H1 (cell line): Measurements from ENCODE around the gene ARHGAP15. TPM values are rescaled to one million over a fixed set of nuclear protein-coding genes. Genes with fewer than 3 reads are reported as not detected.

Experiments used
- CTCF ChIA-PET: fragments of 300-600 bp; sonication (Branson Sonifier 250); formaldehyde crosslinking; loops from one replicate; lab custom pipeline; 2021; ENCODE audit not compliant: partially characterized antibody; lab: Charles Lee
- POLR2A ChIA-PET: fragments of 300-600 bp; sonication (Branson Sonifier 250); formaldehyde crosslinking; loops from one replicate; lab custom pipeline; 2021; ENCODE audit warnings: inconsistent platforms; ENCODE audit not compliant: partially characterized antibody; lab: Charles Lee
- DNase-seq, 2 experiments: peaks; one replicate each; pipeline versions ENCODE4 v3.0.0 to v3.0.0-alpha.2; 2010 to 2022; ENCODE audit warnings: low spot score in 2 of 2, low read depth in 1 of 2, mixed read lengths in 1 of 2
- FAIRE-seq: peaks from 2 replicates; lab custom pipeline; 2011; peaks lifted over from hg19 to GRCh38; lab: Jason Lieb, UNC
- H2AFZ ChIP-seq: 2 replicates; pipeline ENCODE4 v1.8.1; 2012; ENCODE audit warnings: low read length, inconsistent platforms
- H2AK5ac ChIP-seq: 2 replicates; pipeline ENCODE4 v1.6.1; 2013; ENCODE audit warnings: low read depth, low read length
- H2BK120ac ChIP-seq: replicated peaks from 2 replicates; pipeline ENCODE3; 2013; ENCODE audit warnings: low read depth, low read length, inconsistent platforms
- H2BK12ac ChIP-seq: 2 replicates; pipeline ENCODE4 v1.6.1; 2013; ENCODE audit warnings: low read depth, low read length
- H2BK15ac ChIP-seq: 2 replicates; pipeline ENCODE4 v1.6.1; 2013; ENCODE audit warnings: low read length
- H2BK20ac ChIP-seq: 2 replicates; pipeline ENCODE4 v1.6.1; 2013; ENCODE audit warnings: low read length
- H2BK5ac ChIP-seq: 2 replicates; pipeline ENCODE4 v1.6.1; 2013; ENCODE audit warnings: low read depth, low read length
- H3K14ac ChIP-seq: 2 replicates; pipeline ENCODE4 v1.6.1; 2013; ENCODE audit warnings: inconsistent platforms; ENCODE audit not compliant: insufficient read length
- H3K18ac ChIP-seq: 2 replicates; pipeline ENCODE4 v1.6.1; 2013; ENCODE audit warnings: low read length; ENCODE audit errors: extremely low read depth
- H3K23ac ChIP-seq: 2 replicates; pipeline ENCODE4 v1.6.1; 2013; ENCODE audit warnings: inconsistent platforms; ENCODE audit not compliant: insufficient read length
- H3K23me2 ChIP-seq: 2 replicates; pipeline ENCODE4 v1.6.1; 2013; ENCODE audit warnings: low read depth, low read length
- H3K27ac ChIP-seq: 2 replicates; pipeline ENCODE4 v1.6.1; 2011; ENCODE audit warnings: low read depth, low read length, inconsistent platforms
- H3K27me3 ChIP-seq, 4 experiments: replicated peaks in 1 of 4; 1 replicate in 1 of 4; 2 replicates in 3 of 4; pipeline versions ENCODE4 v1.6.1 to v1.8.1; 2011 to 2013; ENCODE audit warnings: low read length in 3 of 4, mild to moderate bottlenecking in 3 of 4, inconsistent platforms in 2 of 4, mixed read lengths in 2 of 4, moderate library complexity in 1 of 4; ENCODE audit not compliant: control insufficient read depth in 3 of 4, insufficient read depth in 3 of 4; ENCODE audit errors: extremely low read depth in 1 of 4
- H3K36me3 ChIP-seq, 4 experiments: 2 replicates each; pipeline versions ENCODE4 v1.6.1 to v1.8.1; 2011 to 2013; ENCODE audit warnings: mild to moderate bottlenecking in 4 of 4, low read length in 3 of 4, moderate library complexity in 2 of 4, control low read depth in 1 of 4, inconsistent platforms in 1 of 4; ENCODE audit not compliant: insufficient read depth in 4 of 4, control insufficient read depth in 2 of 4
- H3K4ac ChIP-seq: replicated peaks from 2 replicates; pipeline ENCODE3; 2013; ENCODE audit warnings: low read length, low read depth, mixed read lengths, inconsistent platforms; ENCODE audit not compliant: insufficient read length
- H3K4me1 ChIP-seq, 4 experiments: replicated peaks in 1 of 4; 1 replicate in 1 of 4; 2 replicates in 3 of 4; pipeline versions ENCODE4 v1.6.1 to v1.8.1; 2011 to 2013; ENCODE audit warnings: low read length in 3 of 4, inconsistent platforms in 2 of 4, mixed read lengths in 1 of 4; ENCODE audit not compliant: insufficient read depth in 4 of 4, control insufficient read depth in 3 of 4
- H3K4me2 ChIP-seq, 2 experiments: 2 replicates each; pipeline versions ENCODE4 v1.6.1 to v1.8.1; 2011 to 2013; ENCODE audit warnings: low read depth in 2 of 2, low read length in 2 of 2, control low read depth in 1 of 2, inconsistent platforms in 1 of 2, mild to moderate bottlenecking in 1 of 2; ENCODE audit not compliant: insufficient read depth in 1 of 2
- H3K4me3 ChIP-seq, 4 experiments: fragments of 200-600, 300-600 bp in 1 of 4; sonication (generic), shearing (Covaris generic), sonication (Bioruptor Twin) in 1 of 4; 2 replicates each; pipeline versions ENCODE4 v1.5.1 to v1.8.1; 2011 to 2016; ENCODE audit warnings: low read length in 4 of 4, low read depth in 3 of 4, control low read depth in 2 of 4, inconsistent platforms in 2 of 4, mild to moderate bottlenecking in 2 of 4, mixed read lengths in 1 of 4, moderate library complexity in 1 of 4; ENCODE audit not compliant: insufficient read depth in 2 of 4; ENCODE audit errors: extremely low read depth in 1 of 4
- H3K56ac ChIP-seq: replicated peaks from 2 replicates; pipeline ENCODE3; 2013; ENCODE audit warnings: low read depth, mild to moderate bottlenecking, mixed read lengths, low read length, inconsistent platforms; ENCODE audit not compliant: insufficient read length
- H3K79me1 ChIP-seq: 2 replicates; pipeline ENCODE4 v1.6.1; 2013; ENCODE audit warnings: low read depth, low read length, control low read depth
- H3K79me2 ChIP-seq, 2 experiments: 2 replicates each; pipeline versions ENCODE4 v1.6.1 to v1.8.1; 2012 to 2013; ENCODE audit warnings: low read length in 2 of 2, mild to moderate bottlenecking in 2 of 2, inconsistent platforms in 1 of 2; ENCODE audit not compliant: insufficient read depth in 2 of 2, control insufficient read depth in 1 of 2
- H3K9ac ChIP-seq, 4 experiments: replicated peaks in 1 of 4; 1 replicate in 1 of 4; 2 replicates in 3 of 4; pipeline versions ENCODE4 v1.6.1 to v1.8.1; 2011 to 2013; ENCODE audit warnings: low read depth in 3 of 4, low read length in 3 of 4, control low read depth in 2 of 4, mild to moderate bottlenecking in 2 of 4, moderate library complexity in 2 of 4, inconsistent platforms in 1 of 4; ENCODE audit errors: extremely low read depth in 1 of 4
- H3K9me3 ChIP-seq, 2 experiments: 2 replicates each; pipeline versions ENCODE4 v1.6.1 to v1.8.1; 2012 to 2013; ENCODE audit warnings: mild to moderate bottlenecking in 2 of 2, moderate library complexity in 2 of 2, control low read depth in 1 of 2, inconsistent platforms in 1 of 2, low read depth in 1 of 2, low read length in 1 of 2, mixed read lengths in 1 of 2; ENCODE audit not compliant: insufficient read depth in 2 of 2
- H4K20me1 ChIP-seq, 2 experiments: replicated peaks in 1 of 2; 2 replicates each; pipeline versions ENCODE3 to v1.8.1; 2011 to 2013; ENCODE audit warnings: inconsistent platforms in 2 of 2, low read length in 2 of 2, mild to moderate bottlenecking in 1 of 2; ENCODE audit not compliant: insufficient read depth in 2 of 2, control insufficient read depth in 1 of 2
- H4K5ac ChIP-seq: 2 replicates; pipeline ENCODE4 v1.6.1; 2013; ENCODE audit warnings: low read length, low read depth, mixed read lengths, inconsistent platforms; ENCODE audit not compliant: insufficient read length
- H4K8ac ChIP-seq: 2 replicates; pipeline ENCODE4 v1.8.0; 2013; ENCODE audit warnings: mild to moderate bottlenecking, moderate library complexity, low read length, inconsistent platforms; ENCODE audit not compliant: insufficient read depth; ENCODE audit errors: extremely low read depth
- H4K91ac ChIP-seq: replicated peaks from 2 replicates; pipeline ENCODE3; 2013; ENCODE audit warnings: low read length, mixed read lengths, inconsistent platforms; ENCODE audit not compliant: insufficient read length
- CTCF ChIP-seq, 3 experiments: IDR thresholded peaks; 1 replicate in 2 of 3; 2 replicates in 1 of 3; pipeline versions ENCODE4 v1.5.1 to v1.6.1; 2011; ENCODE audit warnings: low read length in 3 of 3, mild to moderate bottlenecking in 3 of 3, inconsistent platforms in 2 of 3, low read depth in 1 of 3, moderate library complexity in 1 of 3; ENCODE audit not compliant: insufficient read depth in 1 of 3; ENCODE audit errors: control extremely low read depth in 1 of 3
- RAD21 ChIP-seq, 2 experiments: IDR thresholded peaks in 1 of 2; conservative IDR thresholded peaks in 1 of 2; 2 replicates each; pipeline ENCODE4 v1.6.1; 2011; ENCODE audit warnings: low read depth in 2 of 2, low read length in 2 of 2, improper control_type of control experiment in 1 of 2, inconsistent platforms in 1 of 2, mild to moderate bottlenecking in 1 of 2, moderate library complexity in 1 of 2
- SUZ12 ChIP-seq: fragments of 200-600 bp; sonication (generic); IDR thresholded peaks from 2 replicates; pipeline ENCODE4 v1.6.1; 2012; ENCODE audit warnings: mild to moderate bottlenecking, inconsistent platforms, low read length, moderate library complexity, mixed read lengths
- TBP ChIP-seq: IDR thresholded peaks from 2 replicates; pipeline ENCODE4 v1.6.1; 2011; ENCODE audit warnings: low read depth, low read length, improper control_type of control experiment
- WGBS, 2 experiments: shearing (Covaris generic) in 1 of 2; methylation state at CpG; one replicate each; pipeline versions ENCODE4 v1.1.6 to v1.1.7; 2013 to 2015; ENCODE audit warnings: low lambda C conversion rate in 2 of 2, mixed read lengths in 2 of 2, inconsistent platforms in 1 of 2, low coverage in 1 of 2, missing lambda C conversion rate in 1 of 2; ENCODE audit not compliant: insufficient replicate concordance in 2 of 2, insufficient coverage in 1 of 2, insufficient read length in 1 of 2; ENCODE audit errors: extremely low coverage in 1 of 2, missing lambda C conversion rate in 1 of 2; 5-methylcytosine and 5-hydroxymethylcytosine counted together
- polyA plus RNA-seq, 7 experiments: library from polyadenylated mRNA; depleted of rRNA in 3 of 7; stranded (reverse) in 5 of 7; unstranded in 2 of 7; fragments of >200 nt in 5 of 7; fragments of 200-250 nt in 2 of 7; gene quantifications; 1 replicate in 5 of 7; 2 replicates in 1 of 7; 4 replicates in 1 of 7; pipeline versions ENCODE4 v1.2.1 to v1.2.3, GENCODE V29; 2011 to 2013; ENCODE audit warnings: missing spikeins in 2 of 7, mixed read lengths in 2 of 7
- total RNA-seq: library from RNA; stranded (reverse); fragmentation: NEBNext Ultra II Directional; extraction: Animal tissue kit (Norgen Biotek cat#: 25700); gene quantifications from 2 replicates; pipeline ENCODE4 v1.2.1, GENCODE V29; 2021

ARHGAP15 gene
- total and polyA plus RNA-seq, 2 of the 8 experiments (the other 6 are each of a cell fraction or from before 2014, with no cell fraction given): not detected

- no peak overlapping the region for H3K4me2 ChIP-seq
- H4K8ac ChIP-seq: no peak overlapping the region
- no peak overlapping the region for H3K14ac ChIP-seq
- H3K4me1 ChIP-seq: no peaks in the 10 kb centered on the region
- 89% methylated on average over 1 of the region's 1 CpG; no CpG with 5 or more reads in 1 of the 2 experiments for WGBS, 2 experiments
- no peaks in the 10 kb centered on the region for H3K9me3 ChIP-seq
- H2BK20ac ChIP-seq: no peak overlapping the region
- no peak overlapping the region for H3K9ac ChIP-seq
- no peak overlapping the region for H2BK120ac ChIP-seq
- H3K27ac ChIP-seq: no peak overlapping the region
- no peak overlapping the region for H2BK12ac ChIP-seq
- H3K36me3 ChIP-seq: no peaks in the 10 kb centered on the region; a peak in 1 of 8 replicates
- H3K4ac ChIP-seq: no peak overlapping the region
- H3K56ac ChIP-seq: no peak overlapping the region
- no peaks in the 10 kb centered on the region for H3K79me1 ChIP-seq
- no peak overlapping the region for H3K23ac ChIP-seq
- no peaks in the 10 kb centered on the region for H4K20me1 ChIP-seq
- TF ChIP-seq SUZ12: no peak
- TF ChIP-seq TBP: no peak
- TF ChIP-seq CTCF (IDR thresholded peaks at IDR 0.05; ENCODE audit: control extremely low read depth in 1 of 3, insufficient read depth in 1 of 3, low read depth in 1 of 3, low read length in 3 of 3): peak in 2 of 3 experiments; percentile 19 to 36; a peak in 2 of 4 replicates
- peak in 1 of 2 experiments; percentile 31 for TF ChIP-seq RAD21 (IDR thresholded peaks at IDR 0.05 in 1 of 2, conservative IDR thresholded peaks at IDR 0.05 in 1 of 2; ENCODE audit: low read depth in 2 of 2, low read length in 2 of 2)
- ChIA-PET POLR2A (no interaction called here), CTCF (interaction anchor here (0.9 to 6.7 kb wide), 8 partner anchors 16 to 93 kb away, joined by 3 to 86 read pairs (median 11); no protein-coding TSS in a partner anchor)
- no peak overlapping the region for H3K18ac ChIP-seq
- H3K27me3 ChIP-seq: no peaks in the 10 kb centered on the region
- no peaks in the 10 kb centered on the region for H3K79me2 ChIP-seq
- no peak overlapping the region for H2AK5ac ChIP-seq
- no peaks in the 10 kb centered on the region for H3K23me2 ChIP-seq
- DNase-seq (no peak), FAIRE-seq (no peak)
- H4K91ac ChIP-seq: no peak overlapping the region
- no peak overlapping the region for H2BK15ac ChIP-seq
- no peak overlapping the region for H4K5ac ChIP-seq
- no peak overlapping the region for H2AFZ ChIP-seq
- no peak overlapping the region for H2BK5ac ChIP-seq
- no peak overlapping the region for H3K4me3 ChIP-seq
These were observed 76.0 kb downstream of the ARHGAP15 start for GRCh38 chr2:143205106-143205764.
